Mesenteric fat pad (tissue), 1 donor: ENCODE data around the gene SMC5. TPM values are rescaled to one million over a fixed set of nuclear protein-coding genes. Genes with fewer than 3 reads are reported as not detected.
"Not testable (repeated sequence)": the region's sequence is repeated elsewhere in the genome, so short reads cannot be mapped to it uniquely, and the experiment has no call there.

ENCODE experiments used
- DNase-seq: peaks from one replicate; pipeline ENCODE4 v3.0.0-alpha.2; 2020; ENCODE audit warnings: low spot score
- long read RNA-seq: library from polyadenylated mRNA; unstranded; transcript quantifications from one replicate; pipeline ENCODE4 v2.0.0, GENCODE V29; 2020
- total RNA-seq: library from RNA; stranded (reverse); fragmentation: NEBNext Ultra II Directional; extraction: Animal tissue kit (Norgen Biotek cat#: 25700); gene quantifications from one replicate; pipeline ENCODE4 v1.2.1, GENCODE V29; 2021
- donor health status: DM: yes; HTN: yes; CAD: no.

Gene SMC5
- 23.5 TPM for total RNA-seq
- long read RNA-seq, partial matches to known transcripts: 42 of 51 reads
- long read RNA-seq, other reads (novel, unspliced or antisense): 9 of 51 reads

- peak; percentile 97 for DNase-seq
Measured at GRCh38 chr9:70258692-70259511, at the start of gene SMC5. Gene SMC5, plus strand, starts transcription at chr9:70258978. Its CDS starts 101 bp downstream, at chr9:70259079.

- no peak for DNase-seq
Measured at GRCh38 chr9:70217029-70217428, 41.7 kb upstream of the SMC5 start.

- DNase-seq: no peak
Measured at GRCh38 chr9:70218767-70219166, 40.0 kb upstream of the SMC5 start.

GRCh38 chr9:70220216-70220615, 38.6 kb upstream of the SMC5 start:
- no peak for DNase-seq

- DNase-seq: no peak
Measured at GRCh38 chr9:70222354-70222753, 36.4 kb upstream of the SMC5 start.

GRCh38 chr9:70228118-70228517, 30.7 kb upstream of the SMC5 start:
- no peak for DNase-seq

- DNase-seq: no peak
Measured at GRCh38 chr9:70228611-70229010, 30.2 kb upstream of the SMC5 start.

GRCh38 chr9:70229026-70229425, 29.8 kb upstream of the SMC5 start:
- DNase-seq: no peak

GRCh38 chr9:70229579-70229978, 29.2 kb upstream of the SMC5 start:
- no peak for DNase-seq

GRCh38 chr9:70232476-70232875, 26.3 kb upstream of the SMC5 start:
- DNase-seq: no peak

- DNase-seq: not testable (repeated sequence)
Measured at GRCh38 chr9:70234208-70234607, 24.6 kb upstream of the SMC5 start.

- DNase-seq: not testable (repeated sequence)
Measured at GRCh38 chr9:70245952-70246351, 12.8 kb upstream of the SMC5 start.

- DNase-seq: no peak
Measured at GRCh38 chr9:70250221-70250620, 8.6 kb upstream of the SMC5 start.

GRCh38 chr9:70255486-70255885, 3.3 kb upstream of the SMC5 start:
- DNase-seq: no peak

GRCh38 chr9:70256123-70256551, 2.6 kb upstream of the SMC5 start:
- no peak for DNase-seq

- no peak for DNase-seq
Measured at GRCh38 chr9:70257502-70257901, 1.3 kb upstream of the SMC5 start.

- DNase-seq: peak; percentile 92
Measured at GRCh38 chr9:70257991-70258691, 637 bp upstream of the SMC5 start.

- no peak for DNase-seq
Measured at GRCh38 chr9:70259512-70259802, 679 bp downstream of the SMC5 start.

GRCh38 chr9:70260007-70260443, 1.2 kb downstream of the SMC5 start:
- DNase-seq: no peak

- DNase-seq: no peak
Measured at GRCh38 chr9:70260606-70261005, 1.8 kb downstream of the SMC5 start.

GRCh38 chr9:70261131-70261870, 2.5 kb downstream of the SMC5 start:
- no peak for DNase-seq

GRCh38 chr9:70262366-70262765, 3.6 kb downstream of the SMC5 start:
- no peak for DNase-seq
